HG03135 (cell line): ENCODE data around the gene HGFAC.
"Not testable (repeated sequence)": the region's sequence is repeated elsewhere in the genome, so short reads cannot be mapped to it uniquely, and the experiment has no call there.

Source experiments
- ATAC-seq: cut with Tn5 transposase; IDR thresholded peaks from one replicate; pipeline ENCODE4 v1.9.1; 2021; ENCODE audit warnings: mild to moderate bottlenecking, moderate library complexity; ENCODE audit not compliant: unreplicated experiment

Gene HGFAC

GRCh38 chr4:3410401-3411135, 31.2 kb upstream of the HGFAC start:
- ATAC-seq, result no peak

- ATAC-seq, result not testable (repeated sequence)
Observed at GRCh38 chr4:3411190-3411589, 30.6 kb upstream of the HGFAC start.

- ATAC-seq, result no peak
Observed at GRCh38 chr4:3411676-3412075, 30.1 kb upstream of the HGFAC start.

- no peak for ATAC-seq
Observed at GRCh38 chr4:3412257-3413020, 29.3 kb upstream of the HGFAC start.

GRCh38 chr4:3413217-3413671, 28.5 kb upstream of the HGFAC start:
- ATAC-seq, result no peak

- ATAC-seq, result no peak
Observed at GRCh38 chr4:3413675-3414420, 27.9 kb upstream of the HGFAC start.

GRCh38 chr4:3414421-3415279, 27.1 kb upstream of the HGFAC start:
- ATAC-seq, result no peak

GRCh38 chr4:3415471-3416141, 26.2 kb upstream of the HGFAC start:
- no peak for ATAC-seq

GRCh38 chr4:3416270-3416669, 25.5 kb upstream of the HGFAC start:
- ATAC-seq, result no peak

GRCh38 chr4:3416821-3417221, 24.9 kb upstream of the HGFAC start:
- ATAC-seq, result no peak

- no peak for ATAC-seq
Observed at GRCh38 chr4:3417448-3417847, 24.3 kb upstream of the HGFAC start.

GRCh38 chr4:3418029-3418762, 23.6 kb upstream of the HGFAC start:
- no peak for ATAC-seq

- no peak for ATAC-seq
Observed at GRCh38 chr4:3419836-3420605, 21.7 kb upstream of the HGFAC start.

GRCh38 chr4:3420606-3420955, 21.2 kb upstream of the HGFAC start:
- no peak for ATAC-seq

- ATAC-seq, result no peak
Observed at GRCh38 chr4:3420956-3421355, 20.8 kb upstream of the HGFAC start.

- no peak for ATAC-seq
Observed at GRCh38 chr4:3421470-3421869, 20.3 kb upstream of the HGFAC start.

GRCh38 chr4:3422241-3422801, 19.4 kb upstream of the HGFAC start:
- ATAC-seq, result no peak

- ATAC-seq, result no peak
Observed at GRCh38 chr4:3422808-3423297, 18.9 kb upstream of the HGFAC start.
